ENCODE measurements around the gene CERS4.
A peak's percentile ranks its signal among the peaks of the same experiment; 100 is the strongest.
"Not testable (repeated sequence)": the region's sequence is repeated elsewhere in the genome, so short reads cannot be mapped to it uniquely, and the experiment has no call there.

Gene CERS4

DNA sequence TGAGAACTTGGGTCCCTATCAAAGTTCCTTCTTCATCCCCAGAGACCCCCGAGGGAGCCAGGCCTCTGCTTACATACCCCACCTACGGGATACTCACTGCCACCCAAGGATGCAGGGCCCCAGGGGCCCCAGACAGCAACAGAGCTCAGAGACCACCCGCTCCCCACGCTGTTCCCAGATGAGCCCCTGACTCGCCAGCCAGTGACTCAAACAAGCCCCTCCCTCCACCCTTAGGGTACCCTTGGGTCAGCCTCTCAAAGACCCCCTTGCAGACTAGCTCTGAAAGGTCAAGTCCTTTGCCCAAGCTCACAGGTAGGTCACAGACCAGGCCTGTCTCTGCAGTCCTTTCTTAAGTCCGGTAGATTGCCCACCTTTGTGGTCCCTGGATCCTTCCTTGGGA lies 53.3 kb downstream of the CERS4 start:
- DNase-seq (ENCODE audit: low read depth), result no peak

DNA sequence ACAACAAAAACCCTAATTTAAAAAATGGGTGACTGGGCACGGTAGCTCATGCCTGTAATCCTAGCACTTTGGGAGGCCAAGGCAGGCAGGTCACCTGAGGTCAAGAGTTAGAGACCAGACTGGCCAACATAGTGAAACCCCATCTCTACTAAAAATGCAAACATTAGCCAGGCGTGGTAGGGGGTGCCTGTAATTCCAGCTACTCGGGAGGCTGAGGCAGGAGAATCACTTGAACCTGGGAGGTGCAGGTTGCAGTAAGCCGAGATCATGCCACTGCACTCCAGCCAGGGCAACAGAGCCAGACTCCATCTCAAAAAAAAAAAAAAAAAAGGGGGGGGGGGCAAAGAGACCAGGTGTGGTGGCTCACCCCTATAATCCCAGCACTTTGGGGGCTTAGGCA lies 55.1 kb downstream of the CERS4 start:
- DNase-seq (ENCODE audit: low read depth), result not testable (repeated sequence)

GRCh38 chr19:8265872-8266271 lies 56.7 kb downstream of the CERS4 start:
- DNase-seq (ENCODE audit: low read depth), result no peak

GRCh38 chr19:8269724-8270123 lies 60.6 kb downstream of the CERS4 start:
- DNase-seq (ENCODE audit: low read depth), result no peak

DNA sequence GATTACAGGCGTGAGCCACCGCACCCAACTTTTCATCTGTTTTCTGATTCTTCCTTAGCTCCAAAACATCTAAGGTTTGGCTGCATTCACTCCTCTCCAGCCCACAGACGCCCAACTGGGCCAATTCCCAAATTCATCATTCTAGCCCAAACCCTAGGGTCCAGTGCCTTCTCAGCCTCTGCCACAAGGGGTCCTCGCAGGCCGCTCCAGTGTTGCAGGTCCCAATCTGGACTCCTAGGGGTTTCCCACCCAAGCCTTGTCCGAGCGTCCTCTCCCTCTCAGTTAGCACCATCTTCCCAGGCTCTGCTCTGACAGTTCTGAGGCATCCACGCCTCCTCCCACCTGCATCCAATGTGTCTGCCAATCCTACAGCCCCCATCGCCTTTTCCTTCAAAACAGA lies 67.3 kb downstream of the CERS4 start:
- DNase-seq (ENCODE audit: low read depth), result not testable (repeated sequence)

DNA sequence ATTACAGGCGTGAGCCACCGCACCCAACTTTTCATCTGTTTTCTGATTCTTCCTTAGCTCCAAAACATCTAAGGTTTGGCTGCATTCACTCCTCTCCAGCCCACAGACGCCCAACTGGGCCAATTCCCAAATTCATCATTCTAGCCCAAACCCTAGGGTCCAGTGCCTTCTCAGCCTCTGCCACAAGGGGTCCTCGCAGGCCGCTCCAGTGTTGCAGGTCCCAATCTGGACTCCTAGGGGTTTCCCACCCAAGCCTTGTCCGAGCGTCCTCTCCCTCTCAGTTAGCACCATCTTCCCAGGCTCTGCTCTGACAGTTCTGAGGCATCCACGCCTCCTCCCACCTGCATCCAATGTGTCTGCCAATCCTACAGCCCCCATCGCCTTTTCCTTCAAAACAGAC lies 82.2 kb downstream of the CERS4 start:
- not testable (repeated sequence) for DNase-seq (ENCODE audit: low read depth)

DNA sequence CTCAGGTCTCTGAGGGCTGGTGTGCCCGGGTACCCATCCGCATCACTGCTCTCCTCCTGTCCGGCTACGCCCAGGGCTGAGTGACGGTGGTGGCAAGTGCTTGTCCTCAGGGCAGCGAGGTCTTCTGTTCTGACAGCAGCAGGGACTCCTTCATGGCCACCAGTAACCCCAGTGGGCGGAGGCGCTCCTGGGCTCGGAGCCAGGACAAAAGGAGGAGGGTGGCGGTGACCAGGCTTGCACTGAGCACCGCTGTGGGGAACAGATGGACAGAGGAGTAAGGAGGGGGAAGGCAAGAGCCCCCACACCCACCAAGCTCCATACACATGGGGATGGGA lies 93.2 kb downstream of the CERS4 start:
- DNase-seq (ENCODE audit: low read depth), result no peak

- no peak for DNase-seq (ENCODE audit: low read depth)
Measured at GRCh38 chr19:8302734-8303133, 93.6 kb downstream of the CERS4 start.

- DNase-seq (ENCODE audit: low read depth), result no peak
Measured at GRCh38 chr19:8304841-8305621, 95.9 kb downstream of the CERS4 start.

GRCh38 chr19:8305798-8306197 lies 96.6 kb downstream of the CERS4 start:
- DNase-seq (ENCODE audit: low read depth), result no peak

- DNase-seq (ENCODE audit: low read depth), result no peak
Measured at GRCh38 chr19:8306235-8307054, 97.3 kb downstream of the CERS4 start.

DNA sequence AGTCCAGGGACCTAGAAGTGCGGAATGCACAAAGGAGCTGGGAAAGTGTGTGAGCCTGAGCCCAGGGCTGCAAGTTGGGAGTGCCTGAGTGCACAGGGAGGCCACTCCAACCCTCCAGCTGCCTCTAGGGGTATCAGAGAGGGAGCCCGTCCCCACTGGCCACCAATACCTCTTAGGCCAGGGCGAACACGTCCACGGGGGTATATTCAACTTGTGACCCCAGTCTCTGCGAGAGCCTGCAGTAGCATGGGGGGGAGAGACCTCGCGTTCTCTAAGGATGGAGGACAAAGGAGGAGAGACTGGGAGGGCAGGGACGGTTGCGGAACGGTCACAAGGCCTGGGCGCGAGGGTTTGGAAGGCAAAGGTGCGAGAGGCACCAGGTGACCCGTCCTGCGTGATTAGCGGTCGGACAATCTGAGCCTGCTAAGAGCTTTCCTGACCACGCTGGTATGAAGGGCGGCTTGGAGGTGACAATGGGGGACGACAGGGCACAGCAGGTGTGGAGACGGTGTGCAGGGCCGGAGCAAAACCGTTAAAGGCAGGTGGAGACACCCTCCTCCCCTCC lies 98.3 kb downstream of the CERS4 start:
- no peak for DNase-seq (ENCODE audit: low read depth)

DNA sequence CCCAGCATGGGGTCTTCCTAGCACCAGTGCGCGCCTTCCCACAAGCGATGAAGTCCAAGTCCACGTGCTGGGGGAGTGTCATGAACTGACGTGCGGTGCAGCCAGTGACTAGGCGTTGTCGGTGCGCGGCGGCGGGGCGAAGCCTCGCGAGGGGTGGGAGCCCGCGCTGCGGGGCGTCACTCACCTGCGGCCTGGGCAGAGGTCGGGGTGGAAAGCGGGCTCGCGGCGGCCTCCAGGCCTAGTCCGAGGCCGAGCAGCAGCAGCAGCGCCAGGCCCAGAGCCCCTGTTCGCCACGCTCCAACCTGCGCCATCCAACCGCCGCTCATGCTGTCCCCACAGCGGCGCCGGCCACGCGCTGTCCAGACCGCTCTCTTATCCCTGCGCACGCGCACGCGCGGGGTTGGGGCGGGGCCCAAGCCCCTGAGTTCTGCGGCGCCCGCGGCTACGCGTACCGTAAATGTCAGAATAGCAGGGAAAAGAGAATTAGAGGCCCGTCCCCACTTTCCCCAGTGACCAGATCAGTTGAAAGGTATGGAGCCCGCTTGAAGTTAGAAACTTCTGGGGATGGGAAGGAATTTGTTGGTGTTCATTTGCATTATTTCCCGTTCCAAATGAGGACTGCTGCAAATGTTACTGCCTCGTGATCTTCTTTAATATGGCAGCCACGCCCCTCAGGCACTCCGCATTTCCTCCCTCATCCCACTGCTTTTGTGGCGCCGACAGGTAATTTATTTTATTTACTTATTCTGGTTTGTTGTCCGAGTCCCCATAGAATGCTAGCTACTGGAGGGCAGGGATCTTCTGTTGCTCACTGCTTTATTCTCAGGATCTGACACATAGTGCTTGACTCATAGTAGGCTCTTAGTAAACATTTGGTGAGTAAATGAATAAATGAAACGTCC lies 99.0 kb downstream of the CERS4 start, which contains the start of gene CD320:
Gene CD320, minus strand, starts transcription at position 394 of the 902 bp plus-strand sequence. Its CDS starts 68 bp downstream, at position 326.
- peak; percentile 85 for DNase-seq (ENCODE audit: low read depth)

GRCh38 chr19:8308891-8309291 lies 99.7 kb downstream of the CERS4 start:
- no peak for DNase-seq (ENCODE audit: low read depth)

GRCh38 chr19:8310342-8311055 lies 101.3 kb downstream of the CERS4 start:
- no peak for DNase-seq (ENCODE audit: low read depth)

DNA sequence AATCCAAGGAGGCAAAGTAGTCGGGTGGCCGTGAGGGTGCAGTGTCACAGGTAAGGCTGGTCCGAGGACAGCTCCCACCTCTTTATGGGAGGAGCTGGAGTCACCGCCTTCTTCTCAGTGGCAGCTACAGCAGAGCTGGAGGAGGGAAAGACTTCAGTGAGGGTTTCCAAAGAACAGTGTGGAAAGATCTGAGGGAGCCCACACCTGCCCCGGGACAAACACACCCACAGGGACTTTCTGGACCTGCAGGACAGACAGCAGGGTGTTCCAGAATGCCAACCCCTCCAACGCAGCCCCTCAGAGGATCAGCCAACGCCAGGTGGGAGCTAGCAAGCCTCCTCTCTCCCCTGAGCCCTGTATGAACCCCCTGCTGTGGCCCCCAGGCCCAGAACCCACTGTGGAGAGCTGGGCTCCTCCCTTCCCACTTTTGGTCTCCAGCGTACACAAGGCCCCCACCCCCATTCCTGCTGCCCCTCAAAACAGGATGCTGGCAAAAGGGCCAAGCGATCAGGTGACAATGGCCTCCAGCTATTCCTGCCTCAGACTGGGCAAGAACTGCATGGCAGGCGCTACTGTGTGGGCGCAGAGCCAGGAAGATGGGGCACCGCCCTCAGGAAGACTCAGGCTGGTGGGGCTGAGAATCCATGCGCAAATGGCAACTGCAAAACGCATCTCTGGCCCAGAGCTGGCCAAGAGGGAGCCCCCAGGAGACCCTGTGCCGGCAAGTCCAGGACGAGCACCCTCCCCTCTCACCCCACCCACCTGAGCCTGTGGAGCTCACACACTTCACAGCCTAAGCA lies 102.5 kb downstream of the CERS4 start:
- no peak for DNase-seq (ENCODE audit: low read depth)
